ENCODE measurements around the gene SGSM1. TPM values are rescaled to one million over a fixed set of nuclear protein-coding genes. Genes with fewer than 3 reads are reported as not detected.

The SGSM1 gene
- total RNA-seq, 1 experiment from 2014 or later, result 4.3 TPM

DNA sequence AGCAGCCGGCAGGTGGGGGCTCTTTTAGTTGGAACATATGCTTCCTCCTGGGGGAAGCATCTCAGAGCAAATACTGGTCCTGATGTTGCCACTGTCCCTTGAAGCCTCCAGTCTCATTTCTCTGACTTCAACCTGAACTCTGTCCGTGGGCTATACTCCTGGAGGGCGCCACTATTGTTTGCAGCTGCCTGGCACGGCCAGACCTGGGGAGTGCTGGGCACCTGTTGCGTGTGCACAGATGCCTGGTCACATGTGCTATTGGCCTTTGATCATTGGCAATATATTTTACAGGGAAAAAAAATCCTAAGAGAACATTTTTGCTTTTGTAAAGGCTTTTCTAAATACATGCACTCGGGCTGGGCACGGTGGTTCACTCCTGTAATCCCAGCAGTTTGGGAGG lies 122.3 kb downstream of the SGSM1 start:
- Mint-ChIP-seq H3K36me3 (ENCODE audit: insufficient read depth in 1 of 3, low read depth in 3 of 3) (peaks cover 0 to 16% (median 8%) of the 10 kb centered on the region in 3 experiments; a peak in 3 of 7 replicates), H3K4me1 (peaks cover 16 to 28% of the 10 kb centered on the region in 2 experiments), H3K4me3 (no peak overlapping the region), H3K9me3 (peaks cover 3 to 4% of the 10 kb centered on the region in 2 experiments; a peak in 3 of 5 replicates), H3K27me3 (ENCODE audit: low read depth) (no peaks in the 10 kb centered on the region; the same call in 1 of the 2 replicates), H3K27ac (no peak overlapping the region)
- no peak overlapping the region for H2BK12ac ChIP-seq (ENCODE audit: insufficient read length, low read depth, low read length)
- no peak overlapping the region for H2BK15ac ChIP-seq (ENCODE audit: low read depth, low read length)
- no peak overlapping the region for H3K14ac ChIP-seq (ENCODE audit: insufficient read depth, low read length)
- H3K79me2 ChIP-seq (ENCODE audit: insufficient read depth, low read length), result no peaks in the 10 kb centered on the region
- WGBS (ENCODE audit: extremely low coverage, insufficient read length, low lambda C conversion rate), result no CpG with 5 or more reads among the region's 7 CpGs
- H3K23ac ChIP-seq (ENCODE audit: insufficient read length, low read depth, low read length), result no peak overlapping the region
- H3K27ac ChIP-seq (ENCODE audit: insufficient read length, low read depth, low read length), result no peak overlapping the region
- no peak overlapping the region for H4K5ac ChIP-seq (ENCODE audit: insufficient read length, low read depth, low read length)
- H3K56ac ChIP-seq (ENCODE audit: insufficient read length, low read depth, low read length), result no peak overlapping the region
- H3K4me2 ChIP-seq (ENCODE audit: insufficient read depth, insufficient read length, low read length), result no peak overlapping the region
- TF ChIP-seq, protein P1, sequence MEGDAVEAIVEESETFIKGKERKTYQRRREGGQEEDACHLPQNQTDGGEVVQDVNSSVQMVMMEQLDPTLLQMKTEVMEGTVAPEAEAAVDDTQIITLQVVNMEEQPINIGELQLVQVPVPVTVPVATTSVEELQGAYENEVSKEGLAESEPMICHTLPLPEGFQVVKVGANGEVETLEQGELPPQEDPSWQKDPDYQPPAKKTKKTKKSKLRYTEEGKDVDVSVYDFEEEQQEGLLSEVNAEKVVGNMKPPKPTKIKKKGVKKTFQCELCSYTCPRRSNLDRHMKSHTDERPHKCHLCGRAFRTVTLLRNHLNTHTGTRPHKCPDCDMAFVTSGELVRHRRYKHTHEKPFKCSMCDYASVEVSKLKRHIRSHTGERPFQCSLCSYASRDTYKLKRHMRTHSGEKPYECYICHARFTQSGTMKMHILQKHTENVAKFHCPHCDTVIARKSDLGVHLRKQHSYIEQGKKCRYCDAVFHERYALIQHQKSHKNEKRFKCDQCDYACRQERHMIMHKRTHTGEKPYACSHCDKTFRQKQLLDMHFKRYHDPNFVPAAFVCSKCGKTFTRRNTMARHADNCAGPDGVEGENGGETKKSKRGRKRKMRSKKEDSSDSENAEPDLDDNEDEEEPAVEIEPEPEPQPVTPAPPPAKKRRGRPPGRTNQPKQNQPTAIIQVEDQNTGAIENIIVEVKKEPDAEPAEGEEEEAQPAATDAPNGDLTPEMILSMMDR (conservative IDR thresholded peaks at IDR 0.05), result no peak
- H2BK20ac ChIP-seq (ENCODE audit: low read depth, low read length, poor library complexity, severe bottlenecking), result no peak overlapping the region
- H3K23me2 ChIP-seq (ENCODE audit: insufficient read length, low read depth, low read length, poor library complexity, severe bottlenecking), result no peaks in the 10 kb centered on the region
- H3K79me1 ChIP-seq (ENCODE audit: insufficient read depth, low read depth, low read length, poor library complexity, severe bottlenecking), result no peaks in the 10 kb centered on the region
- no peak overlapping the region for H3T11ph ChIP-seq (ENCODE audit: low read length)
- H3K9ac ChIP-seq (ENCODE audit: extremely low read depth, insufficient read length, low read length), result no peak overlapping the region
- H2AFZ ChIP-seq (ENCODE audit: low read length), result no peak overlapping the region
- no peaks in the 10 kb centered on the region for H3K4me1 ChIP-seq (ENCODE audit: insufficient read depth, low read length)
- no peak overlapping the region for H2AK5ac ChIP-seq (ENCODE audit: insufficient read length, low read length)
- H3K18ac ChIP-seq (ENCODE audit: insufficient read length, low read depth, low read length), result no peak overlapping the region
- H2BK5ac ChIP-seq (ENCODE audit: insufficient read length, low read length), result no peak overlapping the region
- H4K8ac ChIP-seq (replicated peaks; ENCODE audit: insufficient read length, low read depth, low read length), result no peak overlapping the region
- no peaks in the 10 kb centered on the region for H4K20me1 ChIP-seq (ENCODE audit: control insufficient read depth, insufficient read depth, insufficient read length)
- H4K91ac ChIP-seq (ENCODE audit: insufficient read length, low read depth, low read length), result no peak overlapping the region
- H3K27me3 ChIP-seq (ENCODE audit: insufficient read depth, low read length), result no peaks in the 10 kb centered on the region
- no peak for DNase-seq
- H3K9me3 ChIP-seq (ENCODE audit: control insufficient read depth, low read depth, low read length), result no peaks in the 10 kb centered on the region
- no peak overlapping the region for H2BK120ac ChIP-seq (ENCODE audit: low read depth, low read length, poor library complexity, severe bottlenecking)
- no peak overlapping the region for H3K4ac ChIP-seq (ENCODE audit: low read depth, low read length)
